GM18861 (cell line): ENCODE measurements around the gene CMPK1.

Experiments
- ATAC-seq: cut with Tn5 transposase; IDR thresholded peaks from one replicate; pipeline ENCODE4 v1.9.1; 2021; ENCODE audit not compliant: unreplicated experiment

CMPK1 gene

GRCh38 chr1:47393141-47393540 lies 59.6 kb downstream of the CMPK1 start:
- ATAC-seq: no peak

DNA sequence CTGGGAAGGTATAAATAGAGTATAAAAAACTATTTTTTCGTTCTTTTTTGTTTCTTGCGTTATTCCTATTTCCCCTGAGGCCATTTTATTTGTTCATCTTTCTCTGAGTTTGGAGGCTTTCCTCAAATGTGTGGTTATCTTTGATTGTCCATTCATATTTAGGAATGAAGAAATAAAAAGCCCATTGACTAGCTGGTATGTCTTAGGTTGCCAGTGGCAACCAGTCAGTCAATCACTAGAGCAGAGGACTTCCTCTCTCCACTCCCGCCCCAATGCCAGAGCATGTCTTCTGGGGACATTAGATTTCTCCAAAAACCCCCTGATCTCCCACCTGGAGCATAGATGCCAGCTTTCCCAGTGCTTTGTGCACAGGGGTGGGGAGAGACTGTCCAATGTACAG lies 61.8 kb downstream of the CMPK1 start:
- no peak for ATAC-seq

GRCh38 chr1:47396671-47397196 lies 63.1 kb downstream of the CMPK1 start:
- no peak for ATAC-seq

GRCh38 chr1:47399138-47399845 lies 65.7 kb downstream of the CMPK1 start:
- no peak for ATAC-seq

DNA sequence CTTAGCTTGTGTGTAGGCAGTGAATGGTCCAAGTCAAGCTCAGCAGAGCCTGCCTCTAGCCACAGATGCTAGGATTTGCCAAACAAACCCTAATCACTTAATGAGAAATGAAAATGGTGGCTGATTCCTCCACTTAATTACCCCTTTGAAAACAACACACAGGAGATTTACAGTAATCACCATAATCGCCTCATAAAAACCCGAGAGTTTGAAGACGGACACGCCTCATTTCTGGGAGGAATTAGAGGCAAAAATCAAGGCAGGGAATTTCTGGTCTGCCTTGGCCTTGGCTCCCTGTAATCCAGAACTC lies 66.2 kb downstream of the CMPK1 start:
- ATAC-seq: no peak

GRCh38 chr1:47401761-47402160 lies 68.2 kb downstream of the CMPK1 start:
- ATAC-seq: no peak

DNA sequence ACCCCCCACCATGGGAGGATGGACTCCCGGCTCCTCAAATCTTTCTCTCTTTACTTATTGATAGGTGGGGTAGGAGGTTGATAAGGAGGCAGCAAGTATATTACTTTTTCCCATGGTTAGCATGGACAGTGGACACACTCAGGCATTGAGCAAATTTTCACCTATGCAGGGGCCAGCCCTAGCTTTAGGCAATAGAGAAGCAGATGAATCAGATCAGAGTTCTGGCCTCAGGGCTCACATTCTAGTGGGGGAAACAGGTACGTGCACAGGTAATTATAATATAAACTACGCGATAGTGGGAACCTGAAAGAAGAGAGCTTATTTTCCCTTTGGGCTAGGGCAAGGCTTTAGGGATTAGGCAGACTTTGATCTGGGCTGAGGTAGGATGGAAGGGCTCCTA lies 69.0 kb downstream of the CMPK1 start:
- no peak for ATAC-seq

- no peak for ATAC-seq
Observed at GRCh38 chr1:47403321-47403910, 69.8 kb downstream of the CMPK1 start.

DNA sequence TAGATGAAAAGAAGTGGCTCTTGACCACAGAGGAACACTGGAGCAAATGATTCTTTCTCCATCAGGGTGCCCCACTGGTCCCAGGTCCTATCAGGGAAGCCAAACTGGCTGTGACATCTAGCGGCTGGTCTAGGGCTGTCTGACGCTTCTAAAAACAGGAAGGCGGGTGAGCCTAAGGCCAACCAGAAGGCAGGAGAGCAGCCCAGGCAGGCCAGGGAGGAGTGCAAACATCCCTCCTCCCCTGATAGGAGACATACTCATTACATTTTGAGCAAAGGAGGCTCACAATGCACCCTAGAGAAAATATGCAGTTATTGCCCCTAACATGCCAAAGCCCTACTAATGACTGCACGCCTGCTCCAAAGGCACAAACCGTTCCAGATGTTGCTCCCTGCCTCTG lies 72.1 kb downstream of the CMPK1 start:
- no peak for ATAC-seq

DNA sequence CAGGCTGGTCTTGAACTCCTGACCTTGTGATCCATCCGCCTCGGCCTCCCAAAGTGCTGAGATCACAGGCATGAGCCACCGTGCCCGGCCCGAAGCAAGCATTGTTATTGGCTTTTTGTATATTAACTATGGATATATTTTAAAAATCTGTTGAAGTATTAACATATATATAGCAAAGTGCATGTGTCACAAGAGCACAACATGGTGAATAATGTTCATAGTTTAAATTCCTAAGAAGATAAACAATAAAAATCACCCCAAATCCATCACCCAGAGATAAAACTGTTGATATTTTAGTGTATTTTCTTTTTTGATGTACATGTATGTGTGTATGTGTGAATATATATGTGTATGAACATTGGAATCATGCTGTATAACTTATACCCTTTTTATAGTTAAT lies 73.4 kb downstream of the CMPK1 start:
- ATAC-seq: no peak

- no peak for ATAC-seq
Observed at GRCh38 chr1:47407481-47407880, 73.9 kb downstream of the CMPK1 start.

DNA sequence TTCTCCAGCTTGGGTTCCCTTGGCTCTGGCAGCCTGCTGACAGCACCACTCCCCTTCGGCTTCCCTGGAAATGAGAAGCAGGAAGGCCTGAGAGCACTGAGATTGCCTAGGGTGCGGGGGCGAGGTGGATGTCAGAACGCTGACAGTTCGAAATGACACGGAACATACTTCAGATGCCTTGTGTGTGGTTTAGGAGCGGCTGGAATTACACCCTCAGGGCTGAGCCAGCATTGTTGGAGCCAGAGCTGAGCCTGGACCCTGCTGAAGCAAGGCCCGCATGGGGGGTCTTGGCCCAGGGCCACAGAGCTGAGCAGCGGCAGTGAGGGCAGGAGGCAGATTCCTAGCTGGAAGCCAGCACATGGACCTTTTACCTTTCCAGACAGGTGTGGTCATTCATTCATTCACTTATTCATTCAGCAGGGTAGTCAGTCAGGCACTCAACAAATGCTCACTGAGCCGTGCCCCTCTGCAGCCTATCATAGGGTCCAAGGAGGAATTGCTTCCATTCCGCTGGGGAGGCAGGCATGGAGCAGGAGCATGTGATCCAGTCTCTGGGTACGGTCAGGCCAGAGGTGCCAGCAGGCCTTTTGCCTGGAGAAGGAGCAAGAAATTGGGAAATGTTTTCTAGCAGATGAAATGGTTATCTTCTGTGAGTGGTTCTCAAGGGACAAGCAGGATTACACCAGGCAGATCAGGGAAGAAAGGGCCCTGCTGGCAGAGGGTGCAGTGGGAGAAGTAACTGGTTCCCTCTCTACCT lies 75.9 kb downstream of the CMPK1 start:
- no peak for ATAC-seq

- ATAC-seq: no peak
Observed at GRCh38 chr1:47410068-47410455, 76.5 kb downstream of the CMPK1 start.

DNA sequence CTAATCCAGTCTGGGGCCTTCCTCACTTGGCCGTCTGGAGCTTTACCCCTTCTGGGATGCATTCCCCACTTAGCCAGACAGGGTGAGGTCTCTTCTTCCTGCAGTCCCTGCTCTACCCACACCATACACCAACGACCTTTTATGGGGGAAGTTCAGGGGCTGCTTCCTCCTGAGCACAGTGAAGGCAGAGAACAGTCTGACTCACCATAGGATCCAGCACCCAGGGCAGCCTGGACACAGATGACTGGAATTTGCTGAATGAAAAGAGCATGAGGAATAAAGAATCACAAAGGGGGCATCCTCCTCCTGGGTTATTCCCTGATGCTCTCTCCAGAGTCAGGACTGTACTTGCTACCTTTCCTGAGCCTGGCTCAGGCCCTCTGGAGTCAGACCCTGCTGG lies 77.8 kb downstream of the CMPK1 start:
- ATAC-seq: no peak

DNA sequence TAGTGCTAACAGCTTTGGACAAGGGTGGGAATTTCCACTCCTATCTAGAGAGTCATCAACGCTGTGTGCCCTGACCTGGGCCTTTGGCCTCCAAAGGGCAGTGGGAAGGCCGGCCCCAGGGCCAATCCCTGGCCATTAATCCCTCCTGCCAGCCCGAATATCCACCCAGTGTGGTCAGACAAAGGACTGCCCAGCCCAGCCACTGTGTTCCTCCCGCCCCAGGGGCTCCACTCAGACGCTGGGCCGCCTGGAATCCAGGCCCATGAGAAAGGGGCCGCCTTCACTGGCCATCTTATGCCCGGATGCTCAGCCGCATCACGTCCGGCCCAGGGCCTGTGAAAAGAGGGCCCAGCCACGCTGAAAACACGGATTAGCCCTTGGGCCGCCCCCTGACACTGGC lies 78.8 kb downstream of the CMPK1 start:
- ATAC-seq: no peak

- ATAC-seq: no peak
Observed at GRCh38 chr1:47415728-47416318, 82.2 kb downstream of the CMPK1 start, which contains the start of gene FOXE3. Gene FOXE3 (plus strand): TSS chr1:47416285. CDS start chr1:47416316, 31 bp downstream.

DNA sequence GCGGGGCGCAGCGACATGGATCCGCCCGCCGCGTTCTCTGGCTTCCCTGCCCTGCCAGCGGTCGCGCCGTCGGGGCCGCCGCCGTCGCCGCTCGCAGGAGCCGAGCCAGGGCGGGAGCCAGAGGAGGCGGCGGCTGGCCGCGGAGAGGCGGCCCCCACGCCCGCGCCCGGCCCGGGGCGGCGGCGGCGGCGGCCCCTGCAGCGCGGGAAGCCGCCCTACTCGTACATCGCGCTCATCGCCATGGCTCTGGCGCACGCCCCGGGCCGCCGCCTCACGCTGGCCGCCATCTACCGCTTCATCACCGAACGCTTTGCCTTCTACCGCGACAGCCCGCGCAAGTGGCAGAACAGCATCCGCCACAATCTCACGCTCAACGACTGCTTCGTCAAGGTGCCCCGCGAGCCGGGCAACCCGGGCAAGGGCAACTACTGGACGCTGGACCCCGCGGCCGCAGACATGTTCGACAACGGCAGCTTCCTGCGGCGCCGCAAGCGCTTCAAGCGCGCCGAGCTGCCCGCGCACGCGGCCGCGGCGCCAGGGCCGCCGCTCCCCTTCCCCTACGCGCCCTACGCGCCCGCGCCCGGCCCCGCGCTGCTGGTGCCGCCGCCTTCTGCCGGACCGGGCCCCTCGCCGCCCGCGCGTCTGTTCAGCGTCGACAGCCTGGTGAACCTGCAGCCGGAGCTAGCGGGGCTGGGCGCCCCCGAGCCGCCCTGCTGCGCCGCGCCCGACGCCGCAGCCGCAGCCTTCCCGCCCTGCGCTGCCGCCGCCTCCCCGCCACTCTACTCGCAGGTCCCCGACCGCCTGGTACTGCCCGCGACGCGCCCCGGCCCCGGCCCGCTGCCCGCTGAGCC lies 83.0 kb downstream of the CMPK1 start:
- ATAC-seq: no peak

GRCh38 chr1:47417170-47418044 lies 83.8 kb downstream of the CMPK1 start:
- no peak for ATAC-seq

DNA sequence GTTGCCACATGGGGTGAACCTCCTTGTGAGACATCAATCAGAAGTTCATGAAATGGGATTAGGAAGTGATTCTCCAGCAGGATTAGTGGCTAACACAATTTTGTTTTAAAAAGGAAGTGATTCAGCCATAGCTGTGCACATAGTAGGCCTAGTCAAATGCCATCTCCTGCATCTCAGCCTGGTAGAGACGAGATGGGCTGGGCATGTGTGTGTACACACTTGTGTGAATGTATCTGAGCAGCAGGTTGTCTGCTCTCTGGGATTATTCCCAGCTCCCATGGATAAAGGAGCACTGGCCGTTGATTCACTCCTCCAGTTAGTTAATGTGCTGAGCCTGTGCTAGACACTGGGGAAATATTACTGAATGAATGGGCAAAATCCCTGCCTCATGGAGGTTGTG lies 84.5 kb downstream of the CMPK1 start:
- no peak for ATAC-seq
